DOHH2 (cell line): ENCODE data around the gene ACAD9.

Source experiments
- EZH2phosphoT487 ChIP-seq: fragments of 200-600 bp; sonication (generic); IDR thresholded peaks from 2 replicates; pipeline ENCODE4 v1.6.1; 2017; ENCODE audit warnings: borderline replicate concordance, mild to moderate bottlenecking, antibody characterized with exemption, low read length, moderate library complexity, mixed read lengths
- TF ChIP-seq, protein P1 (sequence below): fragments of 200-600 bp; sonication (generic); IDR thresholded peaks from one replicate; pipeline ENCODE4 v1.5.1; 2014; ENCODE audit warnings: antibody characterized with exemption, mild to moderate bottlenecking, low read depth, low read length; ENCODE audit not compliant: poor library complexity, severe bottlenecking

GRCh38 chr3:128919988-128920387 lies 40.6 kb downstream of the ACAD9 start:
- TF ChIP-seq, protein P1, sequence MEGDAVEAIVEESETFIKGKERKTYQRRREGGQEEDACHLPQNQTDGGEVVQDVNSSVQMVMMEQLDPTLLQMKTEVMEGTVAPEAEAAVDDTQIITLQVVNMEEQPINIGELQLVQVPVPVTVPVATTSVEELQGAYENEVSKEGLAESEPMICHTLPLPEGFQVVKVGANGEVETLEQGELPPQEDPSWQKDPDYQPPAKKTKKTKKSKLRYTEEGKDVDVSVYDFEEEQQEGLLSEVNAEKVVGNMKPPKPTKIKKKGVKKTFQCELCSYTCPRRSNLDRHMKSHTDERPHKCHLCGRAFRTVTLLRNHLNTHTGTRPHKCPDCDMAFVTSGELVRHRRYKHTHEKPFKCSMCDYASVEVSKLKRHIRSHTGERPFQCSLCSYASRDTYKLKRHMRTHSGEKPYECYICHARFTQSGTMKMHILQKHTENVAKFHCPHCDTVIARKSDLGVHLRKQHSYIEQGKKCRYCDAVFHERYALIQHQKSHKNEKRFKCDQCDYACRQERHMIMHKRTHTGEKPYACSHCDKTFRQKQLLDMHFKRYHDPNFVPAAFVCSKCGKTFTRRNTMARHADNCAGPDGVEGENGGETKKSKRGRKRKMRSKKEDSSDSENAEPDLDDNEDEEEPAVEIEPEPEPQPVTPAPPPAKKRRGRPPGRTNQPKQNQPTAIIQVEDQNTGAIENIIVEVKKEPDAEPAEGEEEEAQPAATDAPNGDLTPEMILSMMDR, result no peak
- no peak for TF ChIP-seq EZH2phosphoT487
